ENCODE measurements around the gene ZNF598. TPM values are rescaled to one million over a fixed set of nuclear protein-coding genes. Genes with fewer than 3 reads are reported as not detected.

ZNF598 gene
- total and polyA plus RNA-seq, 2 of the 13 experiments (the other 11 are each of a cell fraction or from before 2014, with no cell fraction given): 13.5 to 14.2 TPM

GRCh38 chr16:1982013-1982433, 27.6 kb downstream of the ZNF598 start (continued):
- no peak for TF ChIP-seq RAD21 (CRISPR knock-in tag; IDR thresholded peaks at IDR 0.05)

DNA sequence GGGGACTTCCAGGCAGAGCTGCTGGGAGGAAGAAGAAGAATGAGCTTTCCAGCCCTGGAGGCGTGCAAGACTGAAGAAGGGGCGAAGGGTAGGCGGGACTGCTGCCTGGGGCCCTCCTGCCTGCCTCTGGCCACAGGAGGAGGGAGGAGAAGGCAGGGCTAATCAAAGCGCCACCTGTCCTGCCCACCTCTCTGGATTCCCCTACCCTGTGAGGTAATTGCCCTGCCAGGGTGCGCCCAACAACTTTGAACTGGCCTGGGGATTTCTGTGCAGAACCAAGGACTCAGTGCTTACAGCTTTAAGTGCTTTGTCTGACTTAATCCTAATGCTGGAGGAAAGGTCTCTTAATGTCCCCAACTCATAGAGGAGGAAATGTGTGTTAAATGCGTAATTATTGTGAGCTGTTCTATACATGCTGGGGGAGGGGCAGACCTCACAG, 28.2 kb downstream of the ZNF598 start, which contains the start of gene NOXO1:
NOXO1 (minus strand) TSS at position 72 of the 439 bp plus-strand sequence. CDS start 290 bp downstream, outside the sequence.
- WGBS (ENCODE audit: low lambda C conversion rate): 89% methylated on average over 6 of the region's 6 CpGs
- no peaks in the 10 kb centered on the region for H3K27me3 ChIP-seq (ENCODE audit: control insufficient read depth in 1 of 2, insufficient read depth in 2 of 2, low read length in 2 of 2)
- H3K4me1 ChIP-seq (ENCODE audit: insufficient read depth, low read length): peaks cover 37% of the 10 kb centered on the region
- no peak for TF ChIP-seq ARID4A (CRISPR knock-in tag; IDR thresholded peaks at IDR 0.05; ENCODE audit: borderline replicate concordance)
- TF ChIP-seq ARID3A (IDR thresholded peaks at IDR 0.05; ENCODE audit: low read depth, low read length): no peak
- TF ChIP-seq ZNF256 (CRISPR knock-in tag; conservative IDR thresholded peaks at IDR 0.05): no peak
- TF ChIP-seq, protein P1, sequence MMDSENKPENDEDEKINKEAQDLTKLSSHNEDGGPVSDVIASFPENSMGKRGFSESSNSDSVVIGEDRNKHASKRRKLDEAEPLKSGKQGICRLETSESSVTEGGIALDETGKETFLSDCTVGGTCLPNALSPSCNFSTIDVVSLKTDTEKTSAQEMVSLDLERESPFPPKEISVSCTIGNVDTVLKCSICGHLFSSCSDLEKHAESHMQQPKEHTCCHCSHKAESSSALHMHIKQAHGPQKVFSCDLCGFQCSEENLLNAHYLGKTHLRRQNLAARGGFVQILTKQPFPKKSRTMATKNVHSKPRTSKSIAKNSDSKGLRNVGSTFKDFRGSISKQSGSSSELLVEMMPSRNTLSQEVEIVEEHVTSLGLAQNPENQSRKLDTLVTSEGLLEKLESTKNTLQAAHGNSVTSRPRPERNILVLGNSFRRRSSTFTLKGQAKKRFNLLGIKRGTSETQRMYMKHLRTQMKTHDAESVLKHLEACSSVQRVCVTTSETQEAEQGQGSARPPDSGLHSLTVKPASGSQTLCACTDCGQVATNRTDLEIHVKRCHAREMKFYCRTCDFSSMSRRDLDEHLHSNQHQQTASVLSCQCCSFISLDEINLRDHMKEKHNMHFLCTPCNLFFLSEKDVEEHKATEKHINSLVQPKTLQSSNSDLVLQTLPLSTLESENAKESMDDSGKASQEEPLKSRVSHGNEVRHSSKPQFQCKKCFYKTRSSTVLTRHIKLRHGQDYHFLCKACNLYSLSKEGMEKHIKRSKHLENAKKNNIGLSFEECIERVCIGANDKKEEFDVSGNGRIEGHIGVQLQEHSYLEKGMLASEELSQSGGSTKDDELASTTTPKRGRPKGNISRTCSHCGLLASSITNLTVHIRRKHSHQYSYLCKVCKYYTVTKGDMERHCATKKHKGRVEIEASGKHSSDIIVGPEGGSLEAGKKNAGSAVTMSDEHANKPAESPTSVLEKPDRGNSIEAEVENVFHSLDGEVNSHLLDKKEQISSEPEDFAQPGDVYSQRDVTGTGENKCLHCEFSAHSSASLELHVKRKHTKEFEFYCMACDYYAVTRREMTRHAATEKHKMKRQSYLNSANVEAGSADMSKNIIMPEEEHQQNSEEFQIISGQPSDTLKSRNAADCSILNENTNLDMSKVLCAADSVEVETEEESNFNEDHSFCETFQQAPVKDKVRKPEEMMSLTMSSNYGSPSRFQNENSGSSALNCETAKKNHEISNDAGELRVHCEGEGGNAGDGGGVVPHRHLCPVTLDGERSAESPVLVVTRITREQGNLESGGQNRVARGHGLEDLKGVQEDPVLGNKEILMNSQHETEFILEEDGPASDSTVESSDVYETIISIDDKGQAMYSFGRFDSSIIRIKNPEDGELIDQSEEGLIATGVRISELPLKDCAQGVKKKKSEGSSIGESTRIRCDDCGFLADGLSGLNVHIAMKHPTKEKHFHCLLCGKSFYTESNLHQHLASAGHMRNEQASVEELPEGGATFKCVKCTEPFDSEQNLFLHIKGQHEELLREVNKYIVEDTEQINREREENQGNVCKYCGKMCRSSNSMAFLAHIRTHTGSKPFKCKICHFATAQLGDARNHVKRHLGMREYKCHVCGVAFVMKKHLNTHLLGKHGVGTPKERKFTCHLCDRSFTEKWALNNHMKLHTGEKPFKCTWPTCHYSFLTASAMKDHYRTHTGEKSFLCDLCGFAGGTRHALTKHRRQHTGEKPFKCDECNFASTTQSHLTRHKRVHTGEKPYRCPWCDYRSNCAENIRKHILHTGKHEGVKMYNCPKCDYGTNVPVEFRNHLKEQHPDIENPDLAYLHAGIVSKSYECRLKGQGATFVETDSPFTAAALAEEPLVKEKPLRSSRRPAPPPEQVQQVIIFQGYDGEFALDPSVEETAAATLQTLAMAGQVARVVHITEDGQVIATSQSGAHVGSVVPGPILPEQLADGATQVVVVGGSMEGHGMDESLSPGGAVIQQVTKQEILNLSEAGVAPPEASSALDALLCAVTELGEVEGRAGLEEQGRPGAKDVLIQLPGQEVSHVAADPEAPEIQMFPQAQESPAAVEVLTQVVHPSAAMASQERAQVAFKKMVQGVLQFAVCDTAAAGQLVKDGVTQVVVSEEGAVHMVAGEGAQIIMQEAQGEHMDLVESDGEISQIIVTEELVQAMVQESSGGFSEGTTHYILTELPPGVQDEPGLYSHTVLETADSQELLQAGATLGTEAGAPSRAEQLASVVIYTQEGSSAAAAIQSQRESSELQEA (CRISPR knock-in tag; IDR thresholded peaks at IDR 0.05; ENCODE audit: not compliant biosample characterization): no peak
- TF ChIP-seq, protein P2, sequence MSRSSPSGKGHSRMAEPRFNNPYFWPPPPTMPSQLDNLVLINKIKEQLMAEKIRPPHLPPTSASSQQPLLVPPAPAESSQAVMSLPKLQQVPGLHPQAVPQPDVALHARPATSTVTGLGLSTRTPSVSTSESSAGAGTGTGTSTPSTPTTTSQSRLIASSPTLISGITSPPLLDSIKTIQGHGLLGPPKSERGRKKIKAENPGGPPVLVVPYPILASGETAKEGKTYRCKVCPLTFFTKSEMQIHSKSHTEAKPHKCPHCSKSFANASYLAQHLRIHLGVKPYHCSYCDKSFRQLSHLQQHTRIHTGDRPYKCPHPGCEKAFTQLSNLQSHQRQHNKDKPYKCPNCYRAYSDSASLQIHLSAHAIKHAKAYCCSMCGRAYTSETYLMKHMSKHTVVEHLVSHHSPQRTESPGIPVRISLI (CRISPR knock-in tag; IDR thresholded peaks at IDR 0.05; ENCODE audit: borderline replicate concordance): no peak

More for the DNA sequence above, 28.2 kb downstream of the ZNF598 start, which contains the start of gene NOXO1:
- intact Hi-C loops (cut with micrococcal nuclease; ENCODE audit: unreplicated experiment): no loop called here
- no peak for ATAC-seq
- ChIA-PET CTCF (ENCODE audit: low intra/inter-chr PET ratio, low total read pairs) (no interaction called here), POLR2A (interaction anchor here (0.7 to 6.8 kb wide), 4 partner anchors 17 to 41 kb away, joined by 3 to 62 read pairs (median 3); partner anchors contain the start of gene RPS2)
- peaks cover 14 to 22% of the 10 kb centered on the region in 2 experiments; a peak in 4 of 5 replicates for H3K36me3 ChIP-seq (replicated peaks in 1 of 2; ENCODE audit: control insufficient read depth in 1 of 2, insufficient read depth in 2 of 2, low read length in 2 of 2)
- H3K4me2 ChIP-seq (ENCODE audit: low read depth, low read length): no peak within 1 kb of the TSS
- DNase-seq (ENCODE audit: low spot score): no peak
- H4K20me1 ChIP-seq (ENCODE audit: insufficient read depth, low read length): no peaks in the 10 kb centered on the region
- 0 out of 2 replicates have a peak within 1 kb of the TSS, but pooled peaks have one; percentile 4 for H3K9ac ChIP-seq (ENCODE audit: insufficient read depth, low read depth, low read length)
- peaks cover 13% of the 10 kb centered on the region for H3K79me2 ChIP-seq (ENCODE audit: insufficient read depth, low read length)
- no peak for FAIRE-seq
- in situ Hi-C loops (cut with HindIII; ENCODE audit: extremely low pct_ligation_motif_present, low pct_unique_long_range_greater_than_20kb): no loop called here
- no peak within 1 kb of the TSS for H2AFZ ChIP-seq (ENCODE audit: low read length)
- no peak within 1 kb of the TSS for H3K4me3 ChIP-seq (replicated peaks in 1 of 3; ENCODE audit: insufficient read depth in 1 of 3, low read depth in 2 of 3, low read length in 3 of 3)
- BruUV-seq (replicated peaks): no TSS peak
- no peak within 1 kb of the TSS for H3K27ac ChIP-seq (ENCODE audit: extremely low read length, insufficient read depth, low read length)
- H3K9me3 ChIP-seq (ENCODE audit: low read length): no peaks in the 10 kb centered on the region

Measured in HepG2 (cell line).